Fibroblast of lung (primary cell): ENCODE measurements around the gene PRKCG. TPM values are rescaled to one million over a fixed set of nuclear protein-coding genes. Genes with fewer than 3 reads are reported as not detected.

Experiments
- DNase-seq, 2 donors: peaks; one replicate each; pipeline versions ENCODE4 v3.0.0 to v3.0.0-alpha.2; 2010; ENCODE audit warnings: low read depth in 2 of 2
- H2AFZ ChIP-seq: 2 replicates; pipeline ENCODE4 v1.5.1; 2012; ENCODE audit warnings: low read length, control low read depth, inconsistent platforms
- H3K27ac ChIP-seq: 2 replicates; pipeline ENCODE4 v1.5.1; 2011; ENCODE audit warnings: low read length, control low read depth; ENCODE audit not compliant: insufficient read depth
- H3K27me3 ChIP-seq: 2 replicates; pipeline ENCODE4 v1.5.1; 2011; ENCODE audit warnings: mild to moderate bottlenecking, low read length; ENCODE audit not compliant: control insufficient read depth, insufficient read depth
- H3K36me3 ChIP-seq: 2 replicates; pipeline ENCODE4 v1.5.1; 2011; ENCODE audit warnings: low read length; ENCODE audit not compliant: control insufficient read depth, insufficient read depth
- H3K4me1 ChIP-seq: 2 replicates; pipeline ENCODE4 v1.5.1; 2011; ENCODE audit warnings: low read length; ENCODE audit not compliant: control insufficient read depth, insufficient read depth; ENCODE audit errors: extremely low read depth
- H3K4me2 ChIP-seq: 2 replicates; pipeline ENCODE4 v1.5.1; 2011; ENCODE audit warnings: low read length, control low read depth; ENCODE audit not compliant: insufficient read depth; ENCODE audit errors: extremely low read depth
- H3K4me3 ChIP-seq, 4 experiments: fragments of 200-600 bp in 1 of 4; sonication (generic) in 1 of 4; replicated peaks in 1 of 4; 2 replicates each; pipeline ENCODE4 v1.5.1; 2011 to 2016; ENCODE audit warnings: low read length in 4 of 4, low read depth in 3 of 4, mild to moderate bottlenecking in 3 of 4, control low read depth in 2 of 4, inconsistent platforms in 1 of 4, mixed read lengths in 1 of 4; ENCODE audit not compliant: insufficient read depth in 1 of 4; ENCODE audit errors: control extremely low read depth in 1 of 4
- H3K79me2 ChIP-seq: 2 replicates; pipeline ENCODE4 v1.5.1; 2012; ENCODE audit warnings: mild to moderate bottlenecking, low read length, inconsistent platforms; ENCODE audit not compliant: control insufficient read depth, insufficient read depth
- H3K9ac ChIP-seq: 2 replicates; pipeline ENCODE4 v1.5.1; 2011; ENCODE audit warnings: mild to moderate bottlenecking, low read length, control low read depth; ENCODE audit not compliant: insufficient read depth
- H3K9me3 ChIP-seq: 2 replicates; pipeline ENCODE4 v1.5.1; 2012; ENCODE audit warnings: low read depth, low read length; ENCODE audit not compliant: control insufficient read depth, insufficient read depth
- H4K20me1 ChIP-seq: 2 replicates; pipeline ENCODE4 v1.5.1; 2011; ENCODE audit warnings: low read length; ENCODE audit not compliant: control insufficient read depth, insufficient read depth; ENCODE audit errors: extremely low read depth
- CTCF ChIP-seq, 2 donors: IDR thresholded peaks in 1 of 2; conservative IDR thresholded peaks in 1 of 2; 1 replicate in 1 of 2; 2 replicates in 1 of 2; pipeline ENCODE4 v1.5.1; 2011 to 2012; ENCODE audit warnings: low read length in 2 of 2, control low read depth in 1 of 2, inconsistent platforms in 1 of 2, low read depth in 1 of 2, mild to moderate bottlenecking in 1 of 2
- EZH2 ChIP-seq: IDR thresholded peaks from 2 replicates; pipeline ENCODE4 v1.5.1; 2012; ENCODE audit warnings: low read length, control low read depth, mild to moderate bottlenecking; ENCODE audit errors: missing control alignments
- polyA plus RNA-seq, 2 donors: library from polyadenylated mRNA; depleted of rRNA in 1 of 2; stranded (reverse) in 1 of 2; unstranded in 1 of 2; fragments of >200 nt; gene quantifications; 2 replicates each; pipeline ENCODE4 v1.2.1, GENCODE V29; 2011 to 2012; ENCODE audit warnings: missing spikeins in 1 of 2
- total RNA-seq: library from RNA; depleted of rRNA; stranded (reverse); fragments of >200 nt; gene quantifications from 2 replicates; pipeline ENCODE4 v1.2.1, GENCODE V29; 2014

Gene PRKCG
- total and polyA plus RNA-seq, 2 donors (not counting 1 experiment from before 2014, with no cell fraction given), result not detected

- no peaks in the 10 kb centered on the region for H3K4me1 ChIP-seq
- H3K9ac ChIP-seq, result no peak overlapping the region
- H3K4me3 ChIP-seq, result no peak overlapping the region
- no peaks in the 10 kb centered on the region for H3K9me3 ChIP-seq
- H3K36me3 ChIP-seq, result no peaks in the 10 kb centered on the region
- TF ChIP-seq EZH2, result no peak
- TF ChIP-seq CTCF (conservative IDR thresholded peaks at IDR 0.05 in 1 of 2, IDR thresholded peaks at IDR 0.05 in 1 of 2; ENCODE audit: low read depth in 1 of 2, low read length in 2 of 2), result no peak
- no peak overlapping the region for H3K27ac ChIP-seq
- H4K20me1 ChIP-seq, result no peaks in the 10 kb centered on the region
- DNase-seq, result no peak
- H3K79me2 ChIP-seq, result no peaks in the 10 kb centered on the region
- no peak overlapping the region for H3K4me2 ChIP-seq
- peaks cover 5% of the 10 kb centered on the region for H3K27me3 ChIP-seq
- no peak overlapping the region for H2AFZ ChIP-seq
Measured at GRCh38 chr19:53942001-53942786, 60.2 kb downstream of the PRKCG start.

GRCh38 chr19:53944416-53944815 is 62.4 kb downstream of the PRKCG start:
- H3K4me3 ChIP-seq, result no peak overlapping the region

GRCh38 chr19:53944933-53945332 is 62.9 kb downstream of the PRKCG start:
- H3K36me3 ChIP-seq, result no peaks in the 10 kb centered on the region
- H3K4me2 ChIP-seq, result no peak overlapping the region
- no peaks in the 10 kb centered on the region for H4K20me1 ChIP-seq
- no peak for DNase-seq
- H3K27me3 ChIP-seq, result peaks cover 5% of the 10 kb centered on the region
- no peak for TF ChIP-seq CTCF (conservative IDR thresholded peaks at IDR 0.05 in 1 of 2, IDR thresholded peaks at IDR 0.05 in 1 of 2; ENCODE audit: low read depth in 1 of 2, low read length in 2 of 2)
- TF ChIP-seq EZH2, result no peak
- no peak overlapping the region for H3K9ac ChIP-seq
- no peak overlapping the region for H2AFZ ChIP-seq
- no peak overlapping the region for H3K4me3 ChIP-seq
- H3K4me1 ChIP-seq, result no peaks in the 10 kb centered on the region
- H3K79me2 ChIP-seq, result no peaks in the 10 kb centered on the region
- no peaks in the 10 kb centered on the region for H3K9me3 ChIP-seq
- H3K27ac ChIP-seq, result no peak overlapping the region

More at GRCh38 chr19:53944416-53944815, 62.4 kb downstream of the PRKCG start:
- Histone ChIP-seq H3K27me3 (peaks cover 5% of the 10 kb centered on the region), H3K27ac (no peak overlapping the region), H3K9me3 (no peaks in the 10 kb centered on the region), H2AFZ (no peak overlapping the region), H3K9ac (no peak overlapping the region), H3K79me2 (no peaks in the 10 kb centered on the region), H3K4me1 (no peaks in the 10 kb centered on the region), H3K36me3 (no peaks in the 10 kb centered on the region), H3K4me2 (no peak overlapping the region), H4K20me1 (no peaks in the 10 kb centered on the region)
- TF ChIP-seq CTCF (conservative IDR thresholded peaks at IDR 0.05 in 1 of 2, IDR thresholded peaks at IDR 0.05 in 1 of 2; ENCODE audit: low read depth in 1 of 2, low read length in 2 of 2), result no peak
- TF ChIP-seq EZH2, result no peak
- DNase-seq, result no peak
